Metanephros (tissue), 1 donor: ENCODE measurements around the gene CCDC187. TPM values are rescaled to one million over a fixed set of nuclear protein-coding genes. Genes with fewer than 3 reads are reported as not detected.

ENCODE experiments used
- total RNA-seq: library from RNA; depleted of rRNA; stranded (reverse); fragments of >200 nt; gene quantifications from one replicate; pipeline ENCODE4 v1.2.3, GENCODE V29; 2014

CCDC187 gene
- 3.0 TPM for total RNA-seq

GRCh38 chr9:136303825-136304416 is at the start of gene CCDC187:
CCDC187 (minus strand) TSS chr9:136304094; CDS start chr9:136303830, 264 bp downstream.

GRCh38 chr9:136327304-136327974 is 23.5 kb upstream of the CCDC187 start, which contains the start of gene GPSM1:
GPSM1 (plus strand) TSS chr9:136327539; CDS start chr9:136327696, 157 bp downstream.

GRCh38 chr9:136245219-136246150 is 58.4 kb downstream of the CCDC187 start, which contains the start of gene QSOX2:
QSOX2 (minus strand) TSS chr9:136245812; CDS start chr9:136245803, 9 bp downstream.

GRCh38 chr9:136204838-136205706 is 98.8 kb downstream of the CCDC187 start, which contains the start of gene LHX3:
LHX3 (minus strand) TSS chr9:136205128; CDS start chr9:136205012, 116 bp downstream.

Other genes starting within 250 kb of the CCDC187 start
- 9.5 TPM for gene NACC2, start 208.8 kb downstream of the CCDC187 start, total RNA-seq
- 23.4 TPM for gene TMEM250, start 185.2 kb downstream of the CCDC187 start, total RNA-seq
- gene LHX3, start 99.0 kb downstream of the CCDC187 start, total RNA-seq: not detected
- gene QSOX2, start 58.3 kb downstream of the CCDC187 start, total RNA-seq: 11.9 TPM
- gene GPSM1, start 23.4 kb upstream of the CCDC187 start, total RNA-seq: 45.0 TPM
- gene DNLZ, start 59.6 kb upstream of the CCDC187 start, total RNA-seq: 8.4 TPM
- gene CARD9, start 69.6 kb upstream of the CCDC187 start, total RNA-seq: 5.7 TPM
- gene SNAPC4, start 96.1 kb upstream of the CCDC187 start, total RNA-seq: 9.6 TPM
- 37.8 TPM for gene ENTR1, start 106.5 kb upstream of the CCDC187 start, total RNA-seq
- 40.5 TPM for gene PMPCA, start 106.6 kb upstream of the CCDC187 start, total RNA-seq
- 13.0 TPM for gene INPP5E, start 135.8 kb upstream of the CCDC187 start, total RNA-seq
- 48.1 TPM for gene SEC16A, start 178.9 kb upstream of the CCDC187 start, total RNA-seq
- 89.4 TPM for gene NOTCH1, start 242.0 kb upstream of the CCDC187 start, total RNA-seq